Epithelial cell of esophagus (primary cell): ENCODE measurements around the gene GALNT17.

ENCODE experiments used
- DNase-seq: peaks from one replicate; pipeline ENCODE4 v3.0.0; 2010; ENCODE audit warnings: low read depth
- H3K4me3 ChIP-seq: 2 replicates; pipeline ENCODE4 v1.5.1; 2011; ENCODE audit warnings: mild to moderate bottlenecking, low read length, control low read depth
- TF ChIP-seq, protein P1 (sequence below): IDR thresholded peaks from 2 replicates; pipeline ENCODE4 v1.5.1; 2011; ENCODE audit warnings: low read depth, mild to moderate bottlenecking, low read length, control low read depth, inconsistent platforms; ENCODE audit not compliant: insufficient read depth; ENCODE audit errors: missing control alignments

The GALNT17 gene

DNA sequence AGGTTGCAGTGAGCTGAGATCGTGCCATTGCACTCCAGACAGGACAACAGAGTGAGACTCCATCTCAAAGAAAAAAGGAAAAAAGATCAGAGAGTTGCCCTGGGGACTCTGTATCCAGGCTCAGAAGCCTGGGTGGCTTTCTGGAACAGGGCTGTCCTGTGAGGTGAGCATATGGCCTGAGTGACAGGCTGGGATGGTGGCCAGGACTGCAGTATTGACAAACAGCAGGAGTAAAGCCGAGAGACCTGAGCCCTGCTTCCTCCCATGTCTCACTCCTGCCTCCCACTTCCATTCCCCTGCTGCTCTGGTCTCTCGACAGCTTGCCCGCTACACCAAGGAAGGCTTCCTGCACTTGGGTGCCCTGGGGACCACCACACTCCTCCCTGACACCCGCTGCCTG is 578.5 kb downstream of the GALNT17 start:
- H3K4me3 ChIP-seq: no peak overlapping the region
- TF ChIP-seq, protein P1, sequence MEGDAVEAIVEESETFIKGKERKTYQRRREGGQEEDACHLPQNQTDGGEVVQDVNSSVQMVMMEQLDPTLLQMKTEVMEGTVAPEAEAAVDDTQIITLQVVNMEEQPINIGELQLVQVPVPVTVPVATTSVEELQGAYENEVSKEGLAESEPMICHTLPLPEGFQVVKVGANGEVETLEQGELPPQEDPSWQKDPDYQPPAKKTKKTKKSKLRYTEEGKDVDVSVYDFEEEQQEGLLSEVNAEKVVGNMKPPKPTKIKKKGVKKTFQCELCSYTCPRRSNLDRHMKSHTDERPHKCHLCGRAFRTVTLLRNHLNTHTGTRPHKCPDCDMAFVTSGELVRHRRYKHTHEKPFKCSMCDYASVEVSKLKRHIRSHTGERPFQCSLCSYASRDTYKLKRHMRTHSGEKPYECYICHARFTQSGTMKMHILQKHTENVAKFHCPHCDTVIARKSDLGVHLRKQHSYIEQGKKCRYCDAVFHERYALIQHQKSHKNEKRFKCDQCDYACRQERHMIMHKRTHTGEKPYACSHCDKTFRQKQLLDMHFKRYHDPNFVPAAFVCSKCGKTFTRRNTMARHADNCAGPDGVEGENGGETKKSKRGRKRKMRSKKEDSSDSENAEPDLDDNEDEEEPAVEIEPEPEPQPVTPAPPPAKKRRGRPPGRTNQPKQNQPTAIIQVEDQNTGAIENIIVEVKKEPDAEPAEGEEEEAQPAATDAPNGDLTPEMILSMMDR: no peak

DNA sequence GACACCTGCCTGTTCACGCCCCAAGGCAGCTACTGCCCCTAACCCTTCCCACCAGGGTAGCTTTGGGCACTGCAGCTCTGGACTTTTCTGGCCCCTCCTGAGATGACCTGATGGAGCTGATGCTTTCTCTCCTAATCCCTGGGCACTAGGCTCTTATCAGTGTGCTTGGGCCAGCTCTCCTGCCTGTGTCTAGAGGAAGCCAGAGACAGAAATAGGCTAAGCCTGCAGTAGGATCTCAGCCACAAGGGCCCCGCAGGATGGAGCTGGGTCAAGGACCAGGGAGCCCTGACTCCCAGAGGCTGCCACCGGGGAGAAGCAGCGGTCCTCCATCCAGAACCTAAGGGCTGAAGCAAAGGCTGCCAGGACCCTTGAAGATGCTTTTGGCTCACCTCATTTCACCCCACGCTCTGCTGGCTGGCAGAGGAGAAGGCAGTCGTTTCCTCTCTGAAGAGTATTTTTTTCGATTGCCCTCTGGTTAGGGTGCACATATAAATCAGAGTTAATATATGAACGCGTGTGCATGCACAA is 580.8 kb downstream of the GALNT17 start:
- H3K4me3 ChIP-seq: no peak overlapping the region
- DNase-seq: no peak
- TF ChIP-seq, protein P1: no peak

More for the DNA sequence above, 578.5 kb downstream of the GALNT17 start:
- no peak for DNase-seq

DNA sequence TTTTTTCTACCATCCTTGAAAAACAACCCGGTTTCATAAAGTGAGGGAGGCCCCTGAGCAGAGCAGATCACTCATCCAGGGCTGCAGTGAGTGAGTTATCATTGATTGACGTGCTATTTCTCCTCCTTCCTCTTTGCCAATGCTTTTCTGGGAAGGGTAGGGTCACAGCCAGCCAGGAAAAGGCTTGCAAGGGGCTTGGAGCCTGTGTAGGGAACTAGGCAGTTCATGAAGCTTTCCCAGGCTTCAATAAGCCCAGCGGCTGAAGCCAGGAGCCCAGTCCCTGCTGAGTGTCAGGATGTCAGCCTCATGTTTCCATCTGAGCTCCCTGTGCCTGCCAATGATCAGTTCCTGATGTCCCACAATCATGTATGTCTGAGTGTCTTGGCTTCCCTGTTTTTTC is 584.7 kb downstream of the GALNT17 start:
- H3K4me3 ChIP-seq: no peak overlapping the region

DNA sequence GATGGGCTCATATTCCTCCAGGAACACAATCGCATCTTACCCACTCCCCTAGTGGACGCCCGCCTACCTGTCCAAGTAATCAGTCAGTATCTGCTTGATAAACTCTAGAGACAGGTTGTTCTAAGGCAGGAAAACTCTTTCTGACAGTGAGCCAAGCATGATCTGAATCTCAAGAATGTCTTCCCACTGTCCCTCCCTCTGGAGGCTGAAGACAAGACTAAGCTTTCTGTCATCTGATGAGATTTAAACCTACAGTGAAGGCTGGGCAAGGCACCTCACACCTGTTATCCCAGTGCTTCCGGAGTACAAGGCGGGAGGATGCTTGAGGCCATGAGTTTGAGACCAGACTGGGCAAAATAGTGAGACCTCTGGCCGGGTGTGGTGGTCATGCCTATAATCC is 586.6 kb downstream of the GALNT17 start:
- DNase-seq: no peak
- TF ChIP-seq, protein P1: no peak
- H3K4me3 ChIP-seq: no peak overlapping the region

More for the DNA sequence above, 584.7 kb downstream of the GALNT17 start:
- no peak for DNase-seq
- TF ChIP-seq, protein P1: no peak

DNA sequence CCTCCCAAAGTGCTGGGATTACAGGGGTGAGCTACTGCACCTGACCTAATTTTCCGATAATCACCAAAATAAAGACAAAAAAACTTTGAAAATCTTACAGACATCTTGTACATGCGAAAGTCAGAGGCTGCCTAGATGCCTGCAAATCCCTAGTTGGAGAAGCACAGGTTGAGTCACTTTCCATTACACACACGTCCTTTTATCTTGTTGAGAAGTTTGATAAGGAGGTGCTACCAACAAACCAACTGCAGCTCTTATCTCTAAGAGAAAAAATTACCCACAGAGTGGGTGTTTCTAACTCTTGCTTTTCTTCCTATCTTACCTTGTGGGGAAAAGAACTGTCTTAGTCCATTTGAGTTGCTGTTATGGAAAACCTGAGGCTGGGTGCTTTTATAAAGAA is 589.8 kb downstream of the GALNT17 start:
- TF ChIP-seq, protein P1: no peak
- no peak overlapping the region for H3K4me3 ChIP-seq
- DNase-seq: no peak

DNA sequence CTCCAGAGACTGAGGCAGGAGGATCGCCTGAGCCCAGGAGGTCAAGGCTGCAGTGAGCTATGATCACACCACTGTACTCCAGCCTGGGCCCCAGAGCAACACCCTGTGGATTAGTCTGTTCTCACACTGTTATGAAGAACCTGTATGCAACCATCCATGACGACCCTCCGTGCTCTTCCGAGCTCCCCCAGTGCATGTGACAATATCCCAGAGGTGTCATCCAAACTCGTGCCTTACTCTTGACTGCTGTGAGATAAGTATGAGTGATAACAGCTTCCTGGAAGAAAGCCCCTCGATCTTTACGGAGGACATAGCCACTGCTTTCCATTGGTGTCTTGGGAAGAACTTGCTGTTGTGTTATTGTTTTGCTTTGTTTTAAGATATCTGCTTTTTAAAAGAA is 591.9 kb downstream of the GALNT17 start:
- DNase-seq: no peak
- no peak overlapping the region for H3K4me3 ChIP-seq
- TF ChIP-seq, protein P1: no peak

DNA sequence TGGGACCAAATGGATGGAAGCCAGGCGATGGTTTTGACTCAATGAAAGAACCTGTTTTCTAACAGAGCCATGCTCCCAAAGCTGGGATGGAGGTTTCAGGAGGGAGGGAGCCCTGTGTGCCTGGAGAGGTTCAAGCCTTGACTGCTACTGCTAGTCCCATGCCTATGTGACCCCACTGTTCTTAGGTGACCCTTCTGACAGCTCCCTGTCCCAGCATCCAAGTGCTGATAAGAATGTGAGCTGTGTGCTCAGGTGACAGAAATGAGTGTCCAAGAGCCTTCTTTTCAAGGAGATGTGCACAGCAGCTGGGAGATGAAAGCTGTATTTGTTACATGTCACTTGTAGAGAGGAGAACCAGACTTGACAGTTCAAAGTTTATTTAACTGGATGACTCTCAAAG is 595.4 kb downstream of the GALNT17 start:
- no peak for DNase-seq
- no peak overlapping the region for H3K4me3 ChIP-seq
- TF ChIP-seq, protein P1: no peak
